ENCODE results near the gene ADRA2C. TPM values are rescaled to one million over a fixed set of nuclear protein-coding genes. Genes with fewer than 3 reads are reported as not detected.

Gene ADRA2C
- polyA plus RNA-seq, 3 donors: 2.3 to 9.7 (median 8.4) TPM

- H3K27ac ChIP-seq (ENCODE audit: low read depth, low read length): no peak overlapping the region
- WGBS, 3 donors: 29 to 39% (median 38%) methylated on average over 27 of the region's 27 CpGs
Observed at GRCh38 chr4:3783693-3784306, 17.6 kb downstream of the ADRA2C start.

- 39 to 71% (median 62%) methylated on average over 21 to 23 of the region's 23 CpGs for WGBS, 3 donors
- H3K27ac ChIP-seq (ENCODE audit: low read depth, low read length): no peak overlapping the region
Observed at GRCh38 chr4:3784454-3785291, 18.5 kb downstream of the ADRA2C start.

GRCh38 chr4:3785292-3785565 is 19.0 kb downstream of the ADRA2C start:
- no peak overlapping the region for H3K27ac ChIP-seq (ENCODE audit: low read depth, low read length)
- 77 to 87% (median 84%) methylated on average over 6 to 8 of the region's 8 CpGs for WGBS, 3 donors

GRCh38 chr4:3786196-3786869 is 20.1 kb downstream of the ADRA2C start:
- 53 to 70% (median 69%) methylated on average over 13 of the region's 13 CpGs for WGBS, 3 donors
- no peak overlapping the region for H3K27ac ChIP-seq (ENCODE audit: low read depth, low read length)

- 79 to 83% (median 80%) methylated on average over 23 of the region's 23 CpGs for WGBS, 3 donors
- H3K27ac ChIP-seq (ENCODE audit: low read depth, low read length): no peak overlapping the region
Observed at GRCh38 chr4:3787489-3788365, 21.5 kb downstream of the ADRA2C start.

GRCh38 chr4:3788366-3788660 is 22.1 kb downstream of the ADRA2C start:
- WGBS, 3 donors: 86 to 87% (median 86%) methylated on average over 13 of the region's 13 CpGs
- no peak overlapping the region for H3K27ac ChIP-seq (ENCODE audit: low read depth, low read length)

GRCh38 chr4:3789587-3789986 is 23.4 kb downstream of the ADRA2C start:
- WGBS, 3 donors: 77 to 85% (median 84%) methylated on average over 9 of the region's 9 CpGs
- no peak overlapping the region for H3K27ac ChIP-seq (ENCODE audit: low read depth, low read length)

- no peak overlapping the region for H3K27ac ChIP-seq (ENCODE audit: low read depth, low read length)
- 79 to 85% (median 80%) methylated on average over 13 of the region's 13 CpGs for WGBS, 3 donors
Observed at GRCh38 chr4:3790006-3790561, 23.9 kb downstream of the ADRA2C start.

GRCh38 chr4:3791256-3791655 is 25.1 kb downstream of the ADRA2C start:
- no peak overlapping the region for H3K27ac ChIP-seq (ENCODE audit: low read depth, low read length)
- WGBS, 3 donors: 64 to 77% (median 76%) methylated on average over 9 of the region's 9 CpGs

GRCh38 chr4:3791910-3792542 is 25.8 kb downstream of the ADRA2C start:
- 20 to 21% (median 21%) methylated on average over 12 to 13 of the region's 13 CpGs for WGBS, 3 donors
- H3K27ac ChIP-seq (ENCODE audit: low read depth, low read length): no peak overlapping the region

GRCh38 chr4:3792813-3793212 is 26.6 kb downstream of the ADRA2C start:
- no peak overlapping the region for H3K27ac ChIP-seq (ENCODE audit: low read depth, low read length)
- WGBS, 3 donors: 21 to 22% (median 22%) methylated on average over 3 of the region's 3 CpGs

- H3K27ac ChIP-seq (ENCODE audit: low read depth, low read length): no peak overlapping the region
- 58 to 61% (median 60%) methylated on average over 3 of the region's 3 CpGs for WGBS, 3 donors
Observed at GRCh38 chr4:3793545-3793944, 27.4 kb downstream of the ADRA2C start.

- 87 to 96% (median 90%) methylated on average over 2 of the region's 2 CpGs for WGBS, 3 donors
Observed at GRCh38 chr4:3796960-3797359, 30.8 kb downstream of the ADRA2C start.

GRCh38 chr4:3797831-3798790 is 31.9 kb downstream of the ADRA2C start:
- WGBS, 3 donors: 76 to 84% (median 78%) methylated on average over 28 of the region's 28 CpGs

More at GRCh38 chr4:3796960-3797359, 30.8 kb downstream of the ADRA2C start:
- H3K27ac ChIP-seq (ENCODE audit: low read depth, low read length): no peak overlapping the region

GRCh38 chr4:3799496-3799895 is 33.3 kb downstream of the ADRA2C start:
- 85 to 90% (median 87%) methylated on average over 13 of the region's 13 CpGs for WGBS, 3 donors
- H3K27ac ChIP-seq (ENCODE audit: low read depth, low read length): no peak overlapping the region

More at GRCh38 chr4:3797831-3798790, 31.9 kb downstream of the ADRA2C start:
- no peak overlapping the region for H3K27ac ChIP-seq (ENCODE audit: low read depth, low read length)

GRCh38 chr4:3800351-3800750 is 34.2 kb downstream of the ADRA2C start:
- H3K27ac ChIP-seq (ENCODE audit: low read depth, low read length): no peak overlapping the region
- WGBS, 3 donors: 54 to 79% (median 70%) methylated on average over 12 of the region's 12 CpGs

- 72 to 81% (median 75%) methylated on average over 8 of the region's 8 CpGs for WGBS, 3 donors
- H3K27ac ChIP-seq (ENCODE audit: low read depth, low read length): no peak overlapping the region
Observed at GRCh38 chr4:3801521-3801920, 35.3 kb downstream of the ADRA2C start.

All from adipose tissue (tissue), 3 donors.